ENCODE measurements around the gene ANAPC13.

ANAPC13 gene

DNA sequence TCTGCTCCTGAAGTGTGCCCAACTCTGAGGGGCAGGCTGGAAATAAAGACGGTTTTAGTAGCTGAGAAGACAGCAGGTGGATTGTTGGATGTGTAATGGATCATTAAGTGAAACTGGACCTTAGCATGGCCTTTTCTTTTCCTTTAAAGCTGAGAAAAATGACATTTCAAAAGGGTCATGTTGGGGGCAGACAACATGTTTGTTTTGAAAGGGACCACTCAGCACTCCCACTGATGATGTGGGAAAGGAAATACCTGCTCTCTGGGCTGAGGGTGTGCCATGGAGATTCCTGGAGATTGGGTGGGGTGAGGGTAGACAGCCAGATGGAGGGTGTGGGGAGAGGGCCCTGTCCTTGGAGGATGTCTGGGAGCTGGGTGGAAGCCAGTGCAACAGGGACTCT is 38.4 kb downstream of the ANAPC13 start:
- no peak for DNase-seq

GRCh38 chr3:134446800-134447199 is 39.0 kb downstream of the ANAPC13 start:
- DNase-seq, result no peak

GRCh38 chr3:134445636-134446035 is 40.1 kb downstream of the ANAPC13 start:
- no peak for DNase-seq

GRCh38 chr3:134445095-134445494 is 40.7 kb downstream of the ANAPC13 start:
- DNase-seq, result no peak

DNA sequence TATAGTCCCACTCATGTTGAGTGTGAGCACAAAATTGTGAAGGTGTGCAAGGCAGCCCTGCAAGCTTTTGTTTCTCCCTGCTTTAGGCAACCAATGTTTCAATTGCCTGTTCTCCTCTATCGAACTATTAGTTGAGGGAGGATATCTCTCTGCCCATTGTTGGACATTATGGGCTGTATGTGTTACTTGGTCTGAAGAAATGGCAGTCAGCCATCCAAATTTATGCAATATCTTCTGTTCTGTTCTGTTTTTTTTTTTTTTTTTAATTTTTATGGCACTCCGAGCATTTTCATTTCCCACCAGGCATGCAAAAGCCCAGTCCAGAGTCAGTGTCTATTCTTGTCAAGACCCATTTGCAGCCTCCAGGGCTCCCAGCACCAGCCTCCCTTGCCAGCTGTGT is 44.0 kb downstream of the ANAPC13 start:
- DNase-seq, result no peak

DNA sequence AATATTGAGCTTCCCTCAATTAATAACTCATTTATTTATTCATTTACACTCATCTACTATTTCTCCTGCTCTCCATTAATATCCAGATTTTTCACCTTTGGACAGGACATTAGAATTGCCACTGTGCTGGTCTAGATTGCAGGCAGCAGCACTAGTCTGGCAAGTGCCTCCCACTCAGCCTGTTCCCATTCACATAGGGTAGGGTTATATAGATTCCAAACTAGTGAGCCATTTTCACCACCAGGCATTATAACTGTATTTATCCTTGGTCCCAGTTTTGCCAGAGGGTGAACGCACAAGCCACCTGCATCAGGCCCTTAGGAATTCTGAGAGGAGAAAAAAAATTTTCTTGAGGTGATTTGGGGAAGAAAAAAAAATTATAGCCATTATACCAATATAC is 44.5 kb downstream of the ANAPC13 start:
- DNase-seq, result no peak

- DNase-seq, result no peak
These were observed 48.5 kb downstream of the ANAPC13 start for GRCh38 chr3:134437211-134437752.

DNA sequence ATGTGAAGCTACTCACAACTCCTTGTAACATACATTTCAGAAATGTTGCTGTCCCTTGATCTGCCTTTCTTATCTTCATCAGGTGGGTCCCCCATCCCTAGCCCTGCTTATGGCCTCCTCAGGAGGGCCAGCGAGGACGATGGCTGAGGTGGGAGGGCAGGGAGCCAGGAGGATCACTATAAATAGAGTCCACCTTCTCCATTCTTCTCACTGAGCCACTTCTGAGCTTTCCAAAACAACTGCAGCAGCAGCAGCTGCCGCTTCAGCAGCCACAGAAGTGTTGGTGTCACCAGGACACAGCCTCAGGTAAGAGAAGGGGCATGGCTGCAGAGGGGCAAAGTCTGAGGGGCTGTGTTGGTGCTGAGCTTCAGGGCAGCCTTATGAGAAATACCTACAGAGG is 53.5 kb downstream of the ANAPC13 start:
- no peak for DNase-seq

DNA sequence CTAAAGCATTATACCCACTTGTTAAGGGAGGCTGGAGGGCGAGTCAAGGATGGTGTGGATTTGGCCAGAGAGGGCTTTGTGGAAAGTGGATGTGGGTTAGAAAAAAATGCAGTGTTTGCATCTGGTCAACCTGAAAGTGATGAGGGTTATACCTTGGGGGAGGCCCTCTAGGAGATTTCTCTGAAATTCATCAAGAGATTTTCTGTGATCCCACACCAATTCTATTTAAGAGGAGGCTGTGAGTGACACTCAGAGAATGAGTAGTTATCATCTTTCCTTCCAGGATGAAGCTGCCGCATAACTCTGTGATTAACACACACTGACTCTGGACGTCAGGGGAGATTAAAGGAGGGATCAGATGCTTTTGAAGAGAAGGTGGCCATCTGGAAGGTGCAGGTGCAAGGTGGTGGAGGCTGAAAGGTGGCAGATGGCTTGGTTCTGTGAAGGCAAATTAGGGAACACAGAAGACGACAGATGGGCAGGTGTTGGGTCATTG is 54.8 kb downstream of the ANAPC13 start:
- no peak for DNase-seq

- DNase-seq, result no peak
These were observed 55.6 kb downstream of the ANAPC13 start for GRCh38 chr3:134430174-134430573.

DNA sequence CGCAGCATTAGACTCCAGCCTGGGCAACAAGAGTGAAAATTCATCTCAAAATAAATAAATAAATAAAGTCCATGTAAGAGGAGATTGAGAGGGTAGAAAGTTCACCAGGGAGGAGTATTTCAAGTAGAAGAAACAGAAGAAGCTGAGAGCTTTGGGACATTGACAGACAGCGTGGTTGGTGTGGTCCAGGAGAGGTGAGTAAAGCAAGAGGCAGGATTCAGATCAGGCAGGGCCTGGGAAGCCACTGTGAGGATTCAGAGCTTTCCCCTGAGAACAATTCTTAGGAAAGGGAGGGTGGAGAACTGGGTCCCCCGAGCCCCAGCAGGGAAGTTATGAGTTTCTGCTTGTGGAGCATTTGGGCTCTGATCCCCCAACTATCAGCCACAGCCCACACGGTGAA is 57.4 kb downstream of the ANAPC13 start:
- DNase-seq, result no peak
